WTC11 (cell line): Measurements from ENCODE around the gene EXD3. TPM values are rescaled to one million over a fixed set of nuclear protein-coding genes. Genes with fewer than 3 reads are reported as not detected.

Source experiments
- ATAC-seq: fragments of 200-7000 bp; cut with Tn5 transposase; 2 replicates; pipeline ENCODE4 v1.10.0; 2021; ENCODE audit warnings: mild to moderate bottlenecking, moderate library complexity
- CTCF ChIA-PET: fragments of 300-600 bp; sonication (Branson Sonifier 250); formaldehyde crosslinking; loops from one replicate; lab custom pipeline; 2021; ENCODE audit warnings: antibody characterized with exemption; lab: Charles Lee
- POLR2A ChIA-PET: fragments of 350-600 bp; sonication (Branson Sonifier 250); formaldehyde crosslinking; loops from one replicate; lab custom pipeline; 2021; ENCODE audit warnings: antibody characterized with exemption; lab: Charles Lee
- DNase-seq: peaks from one replicate; pipeline ENCODE4 v3.0.0; 2021; ENCODE audit warnings: low spot score
- H3K27ac Mint-ChIP-seq: 2 replicates; pipeline ENCODE4 v1.8.0; 2021; ENCODE audit warnings: mixed read lengths
- H3K27me3 Mint-ChIP-seq: 2 replicates; pipeline ENCODE4 v1.8.0; 2021; ENCODE audit warnings: low read depth, mild to moderate bottlenecking, moderate library complexity, mixed read lengths
- H3K36me3 Mint-ChIP-seq: 2 replicates; pipeline ENCODE4 v1.8.0; 2021; ENCODE audit warnings: mixed read lengths
- H3K4me1 Mint-ChIP-seq: 2 replicates; pipeline ENCODE4 v1.8.0; 2022; ENCODE audit warnings: mixed read lengths
- H3K4me3 Mint-ChIP-seq: 2 replicates; pipeline ENCODE4 v1.8.0; 2021; ENCODE audit warnings: mild to moderate bottlenecking, moderate library complexity, mixed read lengths
- H3K9me3 Mint-ChIP-seq: 2 replicates; pipeline ENCODE4 v1.8.0; 2021; ENCODE audit warnings: mixed read lengths
- FOXP4 ChIP-seq: sonication (generic); formaldehyde crosslinking; IDR thresholded peaks from 2 replicates; pipeline ENCODE4 v1.8.0; 2022; ENCODE audit warnings: mild to moderate bottlenecking, missing genetic modification reagents
- GABPB1 ChIP-seq: sonication (generic); formaldehyde crosslinking; IDR thresholded peaks from 2 replicates; pipeline ENCODE4 v1.8.1; 2023; ENCODE audit warnings: mild to moderate bottlenecking, missing genetic modification reagents
- OVOL2 ChIP-seq: fragments of 250-450 bp; sonication (Bioruptor Pico); IDR thresholded peaks from 2 replicates; pipeline ENCODE4 v1.9.0; 2021; ENCODE audit warnings: mild to moderate bottlenecking, borderline replicate concordance
- SP1 ChIP-seq: sonication (generic); formaldehyde crosslinking; conservative IDR thresholded peaks from 2 replicates; pipeline ENCODE4 v1.8.1; 2022; ENCODE audit warnings: missing genetic modification reagents
- TEAD4 ChIP-seq: sonication (generic); formaldehyde crosslinking; IDR thresholded peaks from 2 replicates; pipeline ENCODE4 v1.8.0; 2022; ENCODE audit warnings: mild to moderate bottlenecking, missing genetic modification reagents
- ZNF121 ChIP-seq: sonication (generic); formaldehyde crosslinking; IDR thresholded peaks from 2 replicates; pipeline ENCODE4 v1.8.0; 2023; ENCODE audit warnings: missing genetic modification reagents
- ZNF263 ChIP-seq: sonication (generic); formaldehyde crosslinking; IDR thresholded peaks from 2 replicates; pipeline ENCODE4 v1.8.1; 2022; ENCODE audit warnings: low read depth, mild to moderate bottlenecking, moderate library complexity, missing genetic modification reagents
- ZNF281 ChIP-seq: sonication (generic); formaldehyde crosslinking; IDR thresholded peaks from 2 replicates; pipeline ENCODE4 v1.8.0; 2023; ENCODE audit warnings: mild to moderate bottlenecking, missing genetic modification reagents
- ZNF416 ChIP-seq: fragments of 250-450 bp; sonication (Bioruptor Pico); IDR thresholded peaks from 2 replicates; pipeline ENCODE4 v1.9.0; 2021; ENCODE audit warnings: mild to moderate bottlenecking, inconsistent platforms
- ZNF423 ChIP-seq: fragments of 250-450 bp; sonication (Bioruptor Pico); IDR thresholded peaks from 2 replicates; pipeline ENCODE4 v2.1.2; 2022; ENCODE audit warnings: mild to moderate bottlenecking, moderate library complexity
- total RNA-seq: library from RNA; stranded (reverse); gene quantifications from 3 replicates; pipeline ENCODE4 v1.2.3, GENCODE V29; 2021

Gene EXD3
- total RNA-seq, 1 experiment from 2014 or later: 21.2 TPM

- Mint-ChIP-seq H3K27me3 (no peaks in the 10 kb centered on the region), H3K4me1 (peaks cover 6% of the 10 kb centered on the region), H3K27ac (peak overlapping the region; percentile 68), H3K36me3 (peaks cover 3% of the 10 kb centered on the region; the same call in 1 of the 2 replicates), H3K9me3 (no peaks in the 10 kb centered on the region)
- TF ChIP-seq GABPB1 (peak; percentile 45; the same call in 1 of the 2 replicates), ZNF121 (CRISPR knock-in tag) (no peak)
- TF ChIP-seq, all 79 proteins: peak for 1
- DNase-seq (peak; percentile 57), ATAC-seq (peak; percentile 14)
- ChIA-PET POLR2A (interaction anchor here (1.1 to 2.6 kb wide), 2 partner anchors 32 to 134 kb away, joined by 3 to 11 read pairs; partner anchors contain the start of genes EXD3 and NOXA1), CTCF (interaction anchor here (0.6 to 1.9 kb wide), 5 partner anchors 80 to 1188 kb away, joined by 3 to 8 read pairs (median 3); partner anchors contain the start of gene NRARP)
- H3K4me3 Mint-ChIP-seq: peak overlapping the region; percentile 72
These were observed 31.8 kb upstream of the EXD3 start for GRCh38 chr9:137454597-137455358.

- Mint-ChIP-seq H3K4me3 (peak overlapping the region; percentile 72), H3K4me1 (peaks cover 6% of the 10 kb centered on the region)
- CTCF ChIA-PET: interaction anchor here (0.6 to 1.9 kb wide), 12 partner anchors 9 to 1187 kb away, joined by 3 to 16 read pairs (median 4); partner anchors contain the start of genes EXD3, NOXA1, NPDC1 and NRARP
- TF ChIP-seq ZNF121 (CRISPR knock-in tag): no peak
- TF ChIP-seq ZNF416 (CRISPR knock-in tag): 0 out of 2 replicates have a peak, but pooled peaks have one; percentile 23
- no peak for TF ChIP-seq TEAD4 (CRISPR knock-in tag)
- TF ChIP-seq, all 79 proteins: peak for 1
- ATAC-seq (peak; percentile 43), DNase-seq (peak; percentile 81)
- H3K9me3 Mint-ChIP-seq: no peaks in the 10 kb centered on the region
- H3K27ac Mint-ChIP-seq: peak overlapping the region; percentile 68
- no peaks in the 10 kb centered on the region for H3K27me3 Mint-ChIP-seq
- H3K36me3 Mint-ChIP-seq: peaks cover 3% of the 10 kb centered on the region; the same call in 1 of the 2 replicates
- POLR2A ChIA-PET: interaction anchor here (1.1 to 2.6 kb wide), 2 partner anchors 32 to 134 kb away, joined by 3 to 11 read pairs; partner anchors contain the start of genes EXD3 and NOXA1
These were observed 31.2 kb upstream of the EXD3 start for GRCh38 chr9:137454145-137454596.

GRCh38 chr9:137453643-137454081, 30.7 kb upstream of the EXD3 start:
- ATAC-seq: peak; percentile 96
- no peak overlapping the region for H3K27ac Mint-ChIP-seq
- H3K36me3 Mint-ChIP-seq: peaks cover 3% of the 10 kb centered on the region; the same call in 1 of the 2 replicates
- ChIA-PET CTCF (interaction anchor here (0.9 to 1.9 kb wide), 12 partner anchors 8 to 1186 kb away, joined by 3 to 16 read pairs (median 4); partner anchors contain the start of genes EXD3, NOXA1, NPDC1 and NRARP), POLR2A (interaction anchor here (2.6 kb wide), 1 partner anchor 31 kb away, joined by 11 read pairs; the partner anchor contains the start of genes EXD3 and NOXA1)
- H3K4me1 Mint-ChIP-seq: peaks cover 6% of the 10 kb centered on the region
- H3K4me3 Mint-ChIP-seq: peak overlapping the region; percentile 73
- no peaks in the 10 kb centered on the region for H3K9me3 Mint-ChIP-seq
- H3K27me3 Mint-ChIP-seq: no peaks in the 10 kb centered on the region
- peak; percentile 87 for DNase-seq
- peak; percentile 43 for TF ChIP-seq ZNF423
- TF ChIP-seq FOXP4 (CRISPR knock-in tag): no peak
- TF ChIP-seq SP1 (CRISPR knock-in tag): peak; percentile 44

- POLR2A ChIA-PET: interaction anchor here (0.7 to 2.6 kb wide), 2 partner anchors 30 to 338 kb away, joined by 3 to 11 read pairs; partner anchors contain the start of genes EXD3 and NOXA1
- H3K4me3 Mint-ChIP-seq: peak overlapping the region; percentile 73
- no peaks in the 10 kb centered on the region for H3K27me3 Mint-ChIP-seq
These were observed 30.0 kb upstream of the EXD3 start for GRCh38 chr9:137452761-137453642.

More at GRCh38 chr9:137452761-137453642, 30.0 kb upstream of the EXD3 start:
- no peaks in the 10 kb centered on the region for H3K9me3 Mint-ChIP-seq
- CTCF ChIA-PET: interaction anchor here (1.0 to 1.9 kb wide), 11 partner anchors 7 to 406 kb away, joined by 3 to 16 read pairs (median 5); partner anchors contain the start of genes EXD3, NOXA1, NPDC1 and NRARP
- peaks cover 6% of the 10 kb centered on the region for H3K4me1 Mint-ChIP-seq
- ATAC-seq: peak; percentile 1
- no peak overlapping the region for H3K27ac Mint-ChIP-seq
- DNase-seq: no peak
- peaks cover 3% of the 10 kb centered on the region; the same call in 1 of the 2 replicates for H3K36me3 Mint-ChIP-seq
- TF ChIP-seq ZNF423 (no peak), ZNF281 (no peak), ZNF263 (CRISPR knock-in tag) (0 out of 2 replicates have a peak, but pooled peaks have one; percentile 9), OVOL2 (CRISPR knock-in tag) (no peak)
